Endothelial cell of umbilical vein (primary cell): ENCODE data around the gene ZBTB20. TPM values are rescaled to one million over a fixed set of nuclear protein-coding genes. Genes with fewer than 3 reads are reported as not detected.

Source experiments
- BruUV-seq: library from RNA; stranded (reverse); fragments of 400-500 nt; replicated peaks from 2 replicates; lab custom pipeline; 2021; lab: Mats Ljungman, UMichigan
- CTCF ChIA-PET: fragments of 300-600, 350-600 bp; sonication (Branson Sonifier 250); formaldehyde crosslinking; loops from one replicate; lab custom pipeline; 2021; ENCODE audit warnings: antibody characterized with exemption, inconsistent platforms; lab: Charles Lee
- POLR2A ChIA-PET: fragments of 300-600, 350-600 bp; sonication (Branson Sonifier 250); formaldehyde crosslinking; loops from one replicate; lab custom pipeline; 2021; ENCODE audit warnings: antibody characterized with exemption, inconsistent platforms; lab: Charles Lee
- DNase-seq: peaks from one replicate; pipeline ENCODE4 v3.0.0-alpha.2; 2011; ENCODE audit warnings: low read depth, low spot score
- FAIRE-seq: peaks from 2 replicates; lab custom pipeline; 2011; peaks lifted over from hg19 to GRCh38; lab: Jason Lieb, UNC
- H2AFZ ChIP-seq: 2 replicates; pipeline ENCODE4 v1.6.0; 2012; ENCODE audit warnings: low read depth, low read length, control low read depth, inconsistent platforms
- H3K27ac ChIP-seq: 2 replicates; pipeline ENCODE4 v1.5.1; 2011; ENCODE audit warnings: low read depth, mild to moderate bottlenecking, control low read depth, low read length, moderate library complexity; ENCODE audit not compliant: insufficient read depth
- H3K27me3 ChIP-seq, 2 experiments: 2 replicates each; pipeline versions ENCODE4 v1.6.0 to v1.6.1; 2011; ENCODE audit warnings: low read length in 2 of 2, mixed read lengths in 1 of 2; ENCODE audit not compliant: control insufficient read depth in 2 of 2, insufficient read depth in 2 of 2
- H3K36me3 ChIP-seq, 2 experiments: 2 replicates in 1 of 2; 3 replicates in 1 of 2; pipeline ENCODE4 v1.5.1; 2011; ENCODE audit warnings: low read length in 2 of 2, mild to moderate bottlenecking in 1 of 2, moderate library complexity in 1 of 2; ENCODE audit not compliant: control insufficient read depth in 2 of 2, insufficient read depth in 2 of 2; ENCODE audit errors: extremely low read depth in 1 of 2
- H3K4me1 ChIP-seq: 3 replicates; pipeline ENCODE4 v1.5.1; 2011; ENCODE audit warnings: mild to moderate bottlenecking, low read length; ENCODE audit not compliant: control insufficient read depth, insufficient read depth; ENCODE audit errors: extremely low read depth
- H3K4me2 ChIP-seq: 2 replicates; pipeline ENCODE4 v1.6.1; 2011; ENCODE audit warnings: low read length, control low read depth, mixed read lengths; ENCODE audit not compliant: insufficient read depth
- H3K4me3 ChIP-seq, 3 experiments: fragments of 200-600 bp in 1 of 3; sonication (generic), shearing (Covaris generic) in 1 of 3; replicated peaks in 1 of 3; 2 replicates each; pipeline ENCODE4 v1.5.1; 2011 to 2016; ENCODE audit warnings: control low read depth in 3 of 3, low read length in 3 of 3, mild to moderate bottlenecking in 2 of 3, inconsistent platforms in 1 of 3, low read depth in 1 of 3, moderate library complexity in 1 of 3; ENCODE audit not compliant: insufficient read depth in 1 of 3
- H3K79me2 ChIP-seq: 2 replicates; pipeline ENCODE4 v1.6.0; 2012; ENCODE audit warnings: low read length, inconsistent platforms; ENCODE audit not compliant: control insufficient read depth, insufficient read depth
- H3K9ac ChIP-seq: replicated peaks from 2 replicates; pipeline ENCODE3; 2011; ENCODE audit warnings: low read length, control low read depth; ENCODE audit not compliant: insufficient read depth; ENCODE audit errors: extremely low read depth
- H3K9me1 ChIP-seq: replicated peaks from 3 replicates; pipeline ENCODE4 v1.6.0; 2011; ENCODE audit warnings: mild to moderate bottlenecking, low read length; ENCODE audit not compliant: control insufficient read depth, insufficient read depth; ENCODE audit errors: extremely low read depth
- H3K9me3 ChIP-seq: replicated peaks from 2 replicates; pipeline ENCODE4 v1.5.1; 2012; ENCODE audit warnings: low read length, inconsistent platforms; ENCODE audit not compliant: control insufficient read depth, insufficient read depth
- H4K20me1 ChIP-seq: replicated peaks from 2 replicates; pipeline ENCODE3; 2011; ENCODE audit warnings: mild to moderate bottlenecking, low read length; ENCODE audit not compliant: control insufficient read depth, insufficient read depth; ENCODE audit errors: extremely low read depth
- CTCF ChIP-seq, 2 donors: IDR thresholded peaks; 1 replicate in 1 of 2; 2 replicates in 1 of 2; pipeline ENCODE4 v1.5.1; 2011; ENCODE audit warnings: low read length in 2 of 2, mild to moderate bottlenecking in 2 of 2, moderate library complexity in 2 of 2, control low read depth in 1 of 2, inconsistent platforms in 1 of 2, low read depth in 1 of 2; ENCODE audit not compliant: insufficient read depth in 1 of 2; ENCODE audit errors: extremely low read depth in 1 of 2
- EZH2 ChIP-seq: IDR thresholded peaks from 2 replicates; pipeline ENCODE4 v1.6.1; 2012; ENCODE audit warnings: borderline replicate concordance, low read depth, mild to moderate bottlenecking, moderate library complexity, low read length, inconsistent platforms; ENCODE audit not compliant: severe bottlenecking
- GATA2 ChIP-seq: IDR thresholded peaks from 2 replicates; pipeline ENCODE4 v1.7.0; 2011; ENCODE audit warnings: low read depth, mild to moderate bottlenecking, moderate library complexity, mixed read lengths, low read length; ENCODE audit not compliant: insufficient read length, insufficient read depth
- JUN ChIP-seq: IDR thresholded peaks from 2 replicates; pipeline ENCODE4 v1.6.1; 2011; ENCODE audit warnings: borderline replicate concordance, low read depth; ENCODE audit not compliant: insufficient read length, insufficient read depth
- MAX ChIP-seq: IDR thresholded peaks from 2 replicates; pipeline ENCODE4 v1.6.1; 2011; ENCODE audit not compliant: insufficient read depth, insufficient read length
- MYC ChIP-seq: IDR thresholded peaks from one replicate; pipeline ENCODE4 v1.6.1; 2011; ENCODE audit warnings: mild to moderate bottlenecking, low read depth, low read length
- POLR2A ChIP-seq: IDR thresholded peaks from 2 replicates; pipeline ENCODE4 v1.6.1; 2012; ENCODE audit warnings: low read depth, mild to moderate bottlenecking, control low read depth, low read length
- POLR2AphosphoS5 ChIP-seq: IDR thresholded peaks from 2 replicates; pipeline ENCODE4 v1.6.1; 2012; ENCODE audit warnings: low read depth, mild to moderate bottlenecking, control low read depth, low read length, moderate library complexity; ENCODE audit not compliant: insufficient read depth
- dilution Hi-C: fragments of 300-500 bp; cut with MboI; formaldehyde crosslinking; loops from one replicate; pipeline ENCODE4 v1.15.0; 2019; ENCODE audit warnings: low sequenced_read_pairs; ENCODE audit not compliant: extremely low pct_ligation_motif_present
- intact Hi-C: fragments of 100-400 bp; cut with micrococcal nuclease; formaldehyde crosslinking; loops from one replicate; pipeline ENCODE4 v1.10.0; 2022
- polyA plus RNA-seq, 4 experiments: library from polyadenylated mRNA; depleted of rRNA in 3 of 4; stranded (reverse) in 3 of 4; unstranded in 1 of 4; fragments of >200 nt; gene quantifications; 2 replicates each; pipeline versions ENCODE4 v1.2.1 to v1.2.3, GENCODE V29; 2011 to 2012; ENCODE audit warnings: missing spikeins in 1 of 4
- total RNA-seq: library from RNA; stranded (reverse); gene quantifications from 2 replicates; pipeline ENCODE4 v1.2.3, GENCODE V29; 2021

Gene ZBTB20
- total and polyA plus RNA-seq, 2 donors (not counting 3 experiments of a cell fraction or from before 2014, with no cell fraction given): 2.1 to 20.5 TPM

DNA sequence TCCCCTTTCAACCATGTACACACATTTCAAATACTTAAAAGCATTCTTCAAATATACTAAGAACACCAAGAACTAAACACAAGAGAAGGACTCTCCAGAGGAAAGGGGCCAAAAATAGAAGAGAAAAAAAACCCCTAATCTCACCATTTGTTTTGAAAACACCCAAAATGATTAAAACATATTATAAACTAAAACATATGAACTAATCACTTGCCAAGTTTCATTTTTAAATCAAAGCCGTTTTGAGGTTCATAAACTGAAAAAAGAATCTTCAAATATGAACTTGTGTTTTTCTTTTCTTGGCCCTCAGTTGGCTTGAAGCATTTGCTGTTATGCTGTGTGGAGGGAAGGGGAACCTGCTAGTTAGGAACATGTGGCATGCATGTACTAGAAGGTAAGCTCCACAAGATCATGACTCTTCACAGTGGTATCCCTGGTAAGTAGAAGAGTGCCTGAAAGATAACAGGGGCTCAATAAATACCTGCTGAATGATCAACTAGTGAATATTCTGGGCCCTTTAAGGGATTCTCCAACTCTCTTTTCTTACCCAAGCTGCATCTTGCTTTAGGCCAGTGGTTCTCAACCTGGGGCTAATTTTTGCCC is 628.8 kb downstream of the ZBTB20 start:
- no peak overlapping the region for H3K27ac ChIP-seq
- H3K27me3 ChIP-seq: no peaks in the 10 kb centered on the region
- no peaks in the 10 kb centered on the region for H3K79me2 ChIP-seq
- no peak overlapping the region for H3K4me3 ChIP-seq
- no peak overlapping the region for H3K4me2 ChIP-seq
- no peaks in the 10 kb centered on the region for H3K36me3 ChIP-seq
- ChIA-PET POLR2A (no interaction called here), CTCF (interaction anchor here (1.0 kb wide), 1 partner anchor 9 kb away, joined by 3 read pairs; no protein-coding TSS in a partner anchor)
- no peaks in the 10 kb centered on the region for H3K9me1 ChIP-seq
- no peak overlapping the region for H2AFZ ChIP-seq
- dilution Hi-C loops: no loop called here
- no peaks in the 10 kb centered on the region for H3K9me3 ChIP-seq
- no TSS peak for BruUV-seq
- no peak for FAIRE-seq
- TF ChIP-seq EZH2 (no peak), POLR2AphosphoS5 (no peak), MYC (no peak), MAX (no peak), POLR2A (no peak)
- H4K20me1 ChIP-seq: no peaks in the 10 kb centered on the region
- no peaks in the 10 kb centered on the region for H3K4me1 ChIP-seq
- H3K9ac ChIP-seq: no peak overlapping the region
- intact Hi-C loops: no loop called here
- no peak for DNase-seq

GRCh38 chr3:114510201-114510600 is 636.9 kb downstream of the ZBTB20 start:
- Histone ChIP-seq H3K9ac (no peak overlapping the region), H3K4me3 (no peak overlapping the region), H3K9me3 (no peaks in the 10 kb centered on the region), H3K27me3 (no peaks in the 10 kb centered on the region), H3K9me1 (no peaks in the 10 kb centered on the region), H3K27ac (no peak overlapping the region), H3K4me1 (peaks cover 3% of the 10 kb centered on the region), H2AFZ (no peak overlapping the region), H4K20me1 (no peaks in the 10 kb centered on the region), H3K79me2 (no peaks in the 10 kb centered on the region), H3K36me3 (no peaks in the 10 kb centered on the region), H3K4me2 (no peak overlapping the region)
- no peak for DNase-seq
- intact Hi-C loops (no loop called here), dilution Hi-C loops (no loop called here)
- FAIRE-seq: no peak
- BruUV-seq: no TSS peak
- TF ChIP-seq JUN (no peak), MYC (no peak), GATA2 (no peak), MAX (no peak), CTCF (IDR thresholded peaks at IDR 0.05; ENCODE audit: extremely low read depth in 1 of 2, insufficient read depth in 1 of 2, low read depth in 1 of 2, low read length in 2 of 2) (no peak)
- POLR2A ChIA-PET: no interaction called here
- CTCF ChIA-PET: interaction anchor here (0.6 to 1.1 kb wide), 2 partner anchors 9 to 91 kb away, joined by 3 read pairs; no protein-coding TSS in a partner anchor
